Adrenal gland (tissue), 12 donors: Measurements from ENCODE around the gene MACROD2. TPM values are rescaled to one million over a fixed set of nuclear protein-coding genes. Genes with fewer than 3 reads are reported as not detected.

Experiments used
- DNase-seq, 7 donors: peaks; one replicate each; pipeline ENCODE4 v3.0.0-alpha.2; 2019 to 2020
- H3K27ac ChIP-seq, 5 donors: fragments of 200-600 bp; sonication (generic) in 4 of 5; 1 replicate in 3 of 5; 2 replicates in 2 of 5; pipeline versions ENCODE4 v1.5.1 to v1.8.0; 2016 to 2020; ENCODE audit warnings: mild to moderate bottlenecking in 1 of 5
- H3K27me3 ChIP-seq: fragments of 200-600 bp; 2 replicates; pipeline ENCODE4 v1.8.0; 2021
- H3K36me3 ChIP-seq, 2 donors: fragments of 200-600 bp; replicated peaks in 1 of 2; 1 replicate in 1 of 2; 2 replicates in 1 of 2; pipeline versions ENCODE4 v1.5.1 to v1.8.0; 2018 to 2022
- H3K4me1 ChIP-seq, 2 donors: fragments of 200-600 bp; replicated peaks in 1 of 2; 1 replicate in 1 of 2; 2 replicates in 1 of 2; pipeline versions ENCODE4 v1.5.1 to v1.8.0; 2018 to 2021
- H3K4me3 ChIP-seq, 4 donors: fragments of 200-600 bp; sonication (generic) in 3 of 4; one replicate each; pipeline ENCODE4 v1.5.1; 2016 to 2018
- H3K9me3 ChIP-seq, 3 donors: fragments of 200-600 bp; sonication (generic) in 1 of 3; replicated peaks in 1 of 3; 1 replicate in 2 of 3; 2 replicates in 1 of 3; pipeline versions ENCODE4 v1.5.1 to v1.8.0; 2016 to 2021
- CTCF ChIP-seq, 6 experiments: fragments of 450-650 bp in 4 of 6; fragments of 200-600 bp in 2 of 6; sonication (generic) in 1 of 6; IDR thresholded peaks; 1 replicate in 5 of 6; 2 replicates in 1 of 6; pipeline versions ENCODE4 v1.5.1 to v1.8.0; 2016 to 2021; ENCODE audit warnings: antibody characterized with exemption in 6 of 6, mild to moderate bottlenecking in 2 of 6, moderate library complexity in 1 of 6
- POLR2A ChIP-seq, 2 donors: fragments of 450-650 bp; IDR thresholded peaks; one replicate each; pipeline ENCODE4 v1.6.1; 2017; ENCODE audit warnings: antibody characterized with exemption in 2 of 2, mild to moderate bottlenecking in 2 of 2, moderate library complexity in 1 of 2
- WGBS, 4 donors: extraction: QIAGEN DNeasy Blood & Tissue Kit in 2 of 4; methylation state at CpG; one replicate each; pipeline versions ENCODE4 v1.1.5 to v1.1.7; 2013 to 2017; 5-methylcytosine and 5-hydroxymethylcytosine counted together
- intact Hi-C, 2 donors: fragments of 100-400 bp; cut with DNase I; formaldehyde crosslinking; loops; one replicate each; pipeline versions ENCODE4 v1.14.1 to v1.15.0; 2022 to 2023
- polyA plus RNA-seq, 3 donors: library from polyadenylated mRNA; stranded (reverse); fragments of 200-250 nt in 2 of 3; fragments of 350-450 nt in 1 of 3; fragmentation: Illumina TruSeq in 1 of 3; extraction: RNeasy Lipid Tissue Mini Kit (QIAGEN cat#74804) in 1 of 3; gene quantifications; one replicate each; pipeline ENCODE4 v1.2.3, GENCODE V29; 2013 to 2014
- total RNA-seq, 9 donors: library from RNA; depleted of rRNA in 4 of 9; stranded (reverse); fragments of >200 nt in 4 of 9; fragments of 120-200 nt in 1 of 9; fragmentation: NEBNext Ultra II Directional in 1 of 9; extraction: Animal tissue kit (Norgen Biotek cat#: 25700) in 1 of 9; gene quantifications; one replicate each; pipeline versions ENCODE4 v1.1.0 to v1.2.4, GENCODE V29; 2013 to 2023
- donor health status: healthy with polysubstance abuse.
- donor health status: Bipolar disorder and iron deficiency.
- donor health status: DM: yes; HTN: yes; CAD: no.
- donor health status: DM: no; HTN: no; CAD: no.
- donor health status: DM: no; HTN: no; CAD: no.
- donor health status: DM: yes; HTN: yes; CAD: no.

The MACROD2 gene
- total and polyA plus RNA-seq, 12 donors = 1.1 to 21.2 (median 6.4) TPM

- TF ChIP-seq CTCF (IDR thresholded peaks at IDR 0.05) (no peak), POLR2A (IDR thresholded peaks at IDR 0.05) (no peak)
Measured at GRCh38 chr20:16095226-16095625, 2099.9 kb downstream of the MACROD2 start.

DNA sequence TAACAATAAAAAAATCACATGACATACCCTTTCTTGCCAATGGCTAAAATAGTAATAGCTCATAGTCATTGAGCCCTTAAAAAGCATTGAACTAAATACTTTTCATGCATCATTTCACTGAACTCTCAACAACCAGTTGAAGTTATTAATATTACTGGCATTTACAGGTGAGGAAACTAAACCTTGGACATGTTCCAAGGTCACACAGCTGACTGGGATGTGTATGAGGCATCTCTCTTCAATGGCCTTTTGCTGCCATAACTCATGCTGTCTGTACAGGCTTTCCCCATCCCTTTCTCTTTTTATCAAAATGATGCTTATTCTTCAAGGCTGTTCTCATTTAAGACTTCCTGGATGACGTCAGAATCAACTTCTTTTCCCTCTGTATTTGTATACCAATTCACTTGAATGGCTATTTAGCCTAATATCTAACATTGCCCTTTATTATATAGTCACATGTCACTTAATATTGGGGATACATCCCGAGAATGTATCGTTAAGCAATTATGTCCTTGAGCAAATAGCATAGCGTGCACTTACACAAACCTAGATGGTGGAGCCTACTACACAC lies 2101.5 kb downstream of the MACROD2 start:
- no peaks in the 10 kb centered on the region for H3K9me3 ChIP-seq
- no peaks in the 10 kb centered on the region for H3K36me3 ChIP-seq
- WGBS, 4 donors = 55 to 72% (median 62%) methylated on average over 4 of the region's 4 CpGs
- no peak overlapping the region for H3K27ac ChIP-seq
- TF ChIP-seq POLR2A (IDR thresholded peaks at IDR 0.05) (no peak), CTCF (IDR thresholded peaks at IDR 0.05) (no peak)
- H3K4me1 ChIP-seq = peaks cover 0 to 11% of the 10 kb centered on the region in 2 donors
- DNase-seq = peak in 3 of 7 donors; percentile 27 to 66 (median 40)
- intact Hi-C loops = no loop called here
- no peak overlapping the region for H3K4me3 ChIP-seq
- H3K27me3 ChIP-seq = no peaks in the 10 kb centered on the region

More at GRCh38 chr20:16095226-16095625, 2099.9 kb downstream of the MACROD2 start:
- H3K4me3 ChIP-seq = no peak overlapping the region
- DNase-seq = no peak
- H3K9me3 ChIP-seq = peaks cover 0 to 6% (median 0%) of the 10 kb centered on the region in 3 donors
- intact Hi-C loops = no loop called here
- H3K4me1 ChIP-seq = peaks cover 0 to 11% of the 10 kb centered on the region in 2 donors
- H3K27ac ChIP-seq = no peak overlapping the region
- WGBS, 4 donors = 66 to 79% (median 76%) methylated on average over 2 of the region's 2 CpGs
- no peaks in the 10 kb centered on the region for H3K36me3 ChIP-seq
- H3K27me3 ChIP-seq = no peaks in the 10 kb centered on the region

GRCh38 chr20:16097788-16098187 lies 2102.5 kb downstream of the MACROD2 start:
- no peak overlapping the region for H3K4me3 ChIP-seq
- no peaks in the 10 kb centered on the region for H3K36me3 ChIP-seq
- no peak overlapping the region for H3K27ac ChIP-seq
- no peak for TF ChIP-seq POLR2A (IDR thresholded peaks at IDR 0.05)
- no peaks in the 10 kb centered on the region for H3K9me3 ChIP-seq
- intact Hi-C loops = no loop called here
- DNase-seq = no peak
- no peaks in the 10 kb centered on the region for H3K27me3 ChIP-seq
- WGBS, 4 donors = 93 to 100% (median 96%) methylated on average over 4 of the region's 4 CpGs
- H3K4me1 ChIP-seq = peaks cover 0 to 11% of the 10 kb centered on the region in 2 donors

DNA sequence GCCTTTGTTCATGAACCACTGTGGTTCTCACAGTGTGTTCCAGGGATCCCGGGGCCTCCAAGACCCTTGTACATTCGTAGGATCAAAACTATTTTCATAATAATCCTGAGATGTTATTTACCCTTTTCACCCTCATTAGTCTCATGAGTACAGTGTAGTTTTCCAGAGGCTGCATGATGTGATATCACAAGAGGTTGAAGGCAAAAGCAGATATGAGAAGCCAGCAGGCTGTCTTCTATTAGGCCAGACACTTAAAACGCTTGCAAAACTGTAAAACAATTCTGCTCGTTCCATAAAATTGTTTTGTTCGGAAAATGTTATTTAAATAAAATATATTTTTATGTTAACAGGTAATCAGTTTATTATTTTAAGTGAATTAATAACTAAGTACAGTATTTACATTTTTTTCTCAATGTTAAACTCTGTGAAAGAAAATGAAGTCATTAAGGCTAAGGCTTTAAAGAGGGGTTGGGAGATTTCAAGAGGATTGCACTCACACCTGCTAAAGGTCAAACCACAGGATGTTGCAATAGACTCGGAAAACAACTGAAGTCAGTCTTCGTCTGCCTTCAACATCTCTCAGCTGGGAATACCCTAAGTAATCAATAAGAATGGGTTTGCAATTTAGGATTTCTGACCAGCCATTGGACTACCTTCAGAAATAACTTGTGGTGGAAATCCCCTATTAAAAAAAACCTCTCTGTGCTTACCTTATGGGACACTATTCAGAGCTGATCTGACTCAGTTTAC lies 2103.7 kb downstream of the MACROD2 start:
- intact Hi-C loops = no loop called here
- DNase-seq = no peak
- H3K27ac ChIP-seq = no peak overlapping the region
- H3K4me1 ChIP-seq = no peaks in the 10 kb centered on the region
- H3K9me3 ChIP-seq = no peaks in the 10 kb centered on the region
- TF ChIP-seq CTCF (IDR thresholded peaks at IDR 0.05) (no peak), POLR2A (IDR thresholded peaks at IDR 0.05) (no peak)
- 63 to 68% (median 65%) methylated on average over 7 of the region's 7 CpGs for whole genome bisulfite sequencing, 4 donors
- H3K27me3 ChIP-seq = no peaks in the 10 kb centered on the region
- no peak overlapping the region for H3K4me3 ChIP-seq
- no peaks in the 10 kb centered on the region for H3K36me3 ChIP-seq
